ENCODE measurements around the gene SLC12A7.

- TF ChIP-seq, protein P1, sequence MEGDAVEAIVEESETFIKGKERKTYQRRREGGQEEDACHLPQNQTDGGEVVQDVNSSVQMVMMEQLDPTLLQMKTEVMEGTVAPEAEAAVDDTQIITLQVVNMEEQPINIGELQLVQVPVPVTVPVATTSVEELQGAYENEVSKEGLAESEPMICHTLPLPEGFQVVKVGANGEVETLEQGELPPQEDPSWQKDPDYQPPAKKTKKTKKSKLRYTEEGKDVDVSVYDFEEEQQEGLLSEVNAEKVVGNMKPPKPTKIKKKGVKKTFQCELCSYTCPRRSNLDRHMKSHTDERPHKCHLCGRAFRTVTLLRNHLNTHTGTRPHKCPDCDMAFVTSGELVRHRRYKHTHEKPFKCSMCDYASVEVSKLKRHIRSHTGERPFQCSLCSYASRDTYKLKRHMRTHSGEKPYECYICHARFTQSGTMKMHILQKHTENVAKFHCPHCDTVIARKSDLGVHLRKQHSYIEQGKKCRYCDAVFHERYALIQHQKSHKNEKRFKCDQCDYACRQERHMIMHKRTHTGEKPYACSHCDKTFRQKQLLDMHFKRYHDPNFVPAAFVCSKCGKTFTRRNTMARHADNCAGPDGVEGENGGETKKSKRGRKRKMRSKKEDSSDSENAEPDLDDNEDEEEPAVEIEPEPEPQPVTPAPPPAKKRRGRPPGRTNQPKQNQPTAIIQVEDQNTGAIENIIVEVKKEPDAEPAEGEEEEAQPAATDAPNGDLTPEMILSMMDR (conservative IDR thresholded peaks at IDR 0.05): no peak
- no peak for TF ChIP-seq EZH2 (IDR thresholded peaks at IDR 0.05; ENCODE audit: low read depth)
These were observed 5.3 kb downstream of the SLC12A7 start for GRCh38 chr5:1106385-1107166.

Measured in PC-9 (cell line).